HS-27A (cell line): ENCODE data around the gene MAP2.

Source experiments
- DNase-seq: peaks from one replicate; pipeline ENCODE4 v3.0.0-alpha.2; 2012; ENCODE audit warnings: low read depth, missing footprints

The MAP2 gene

GRCh38 chr2:209661286-209661894, 237.5 kb downstream of the MAP2 start:
- DNase-seq = no peak

- no peak for DNase-seq
Observed at GRCh38 chr2:209662021-209662420, 238.2 kb downstream of the MAP2 start.

GRCh38 chr2:209663139-209663538, 239.3 kb downstream of the MAP2 start:
- no peak for DNase-seq

GRCh38 chr2:209663656-209664055, 239.8 kb downstream of the MAP2 start:
- no peak for DNase-seq

- no peak for DNase-seq
Observed at GRCh38 chr2:209666296-209666695, 242.4 kb downstream of the MAP2 start.

- no peak for DNase-seq
Observed at GRCh38 chr2:209671020-209671680, 247.3 kb downstream of the MAP2 start.

- DNase-seq = no peak
Observed at GRCh38 chr2:209673811-209674210, 250.0 kb downstream of the MAP2 start.

GRCh38 chr2:209680596-209680995, 256.7 kb downstream of the MAP2 start:
- DNase-seq = no peak

- DNase-seq = no peak
Observed at GRCh38 chr2:209681201-209681735, 257.4 kb downstream of the MAP2 start.

GRCh38 chr2:209682646-209683045, 258.8 kb downstream of the MAP2 start:
- DNase-seq = no peak

- DNase-seq = no peak
Observed at GRCh38 chr2:209685340-209685739, 261.5 kb downstream of the MAP2 start.

- DNase-seq = no peak
Observed at GRCh38 chr2:209685963-209686362, 262.1 kb downstream of the MAP2 start.

- DNase-seq = no peak
Observed at GRCh38 chr2:209686448-209686847, 262.6 kb downstream of the MAP2 start.

GRCh38 chr2:209687323-209687969, 263.6 kb downstream of the MAP2 start:
- DNase-seq = no peak

GRCh38 chr2:209688385-209688784, 264.5 kb downstream of the MAP2 start:
- DNase-seq = no peak

- DNase-seq = no peak
Observed at GRCh38 chr2:209690029-209690754, 266.3 kb downstream of the MAP2 start.

- DNase-seq = no peak
Observed at GRCh38 chr2:209694748-209695147, 270.9 kb downstream of the MAP2 start.

GRCh38 chr2:209696836-209697711, 273.2 kb downstream of the MAP2 start:
- no peak for DNase-seq

GRCh38 chr2:209702775-209703174, 278.9 kb downstream of the MAP2 start:
- DNase-seq = no peak

- DNase-seq = no peak
Observed at GRCh38 chr2:209713219-209713618, 289.4 kb downstream of the MAP2 start.

GRCh38 chr2:209719034-209719433, 295.2 kb downstream of the MAP2 start:
- no peak for DNase-seq

GRCh38 chr2:209721497-209721896, 297.6 kb downstream of the MAP2 start:
- no peak for DNase-seq
